Hypothalamus (tissue), 51 donors: ENCODE data around the gene OVOL3.
"Not testable (repeated sequence)": the region's sequence is repeated elsewhere in the genome, so short reads cannot be mapped to it uniquely, and the experiment has no call there.

Experiments used
- DNase-seq, 51 donors: peaks; one replicate each; lab custom pipeline; 2025; lab: John Stamatoyannopoulos, UW

The OVOL3 gene

DNA sequence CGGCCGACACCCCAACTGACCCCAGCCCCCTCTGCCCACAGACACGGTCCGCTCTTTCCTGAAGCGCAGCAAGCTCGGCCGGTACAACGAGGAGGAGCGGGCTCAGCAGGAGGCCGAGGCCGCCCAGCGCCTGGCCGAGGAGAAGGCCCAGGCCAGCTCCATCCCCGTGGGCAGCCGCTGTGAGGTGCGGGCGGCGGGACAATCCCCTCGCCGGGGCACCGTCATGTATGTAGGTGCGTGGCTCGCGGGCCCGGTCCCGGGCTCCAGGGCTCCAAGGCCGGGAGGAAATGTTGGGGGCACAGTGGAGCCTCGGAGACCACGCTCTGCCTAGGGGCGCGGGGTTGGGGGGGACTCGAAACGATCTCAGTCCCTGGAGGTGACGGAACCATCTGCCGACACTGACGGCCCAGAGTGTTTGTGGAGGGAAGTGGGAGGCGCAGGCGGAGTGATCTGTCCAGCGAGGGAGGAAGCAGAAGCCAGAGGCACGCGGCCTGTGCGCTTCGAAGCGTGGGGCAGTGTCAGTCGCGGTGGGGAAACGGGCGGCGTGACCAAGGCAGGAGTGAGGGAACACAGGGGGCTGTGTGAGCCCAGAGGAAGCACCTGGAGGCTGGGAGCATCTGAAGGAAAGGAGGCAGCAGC, 10.7 kb downstream of the OVOL3 start:
- DNase-seq, result peak in 1 of 51 donors; percentile 4

DNA sequence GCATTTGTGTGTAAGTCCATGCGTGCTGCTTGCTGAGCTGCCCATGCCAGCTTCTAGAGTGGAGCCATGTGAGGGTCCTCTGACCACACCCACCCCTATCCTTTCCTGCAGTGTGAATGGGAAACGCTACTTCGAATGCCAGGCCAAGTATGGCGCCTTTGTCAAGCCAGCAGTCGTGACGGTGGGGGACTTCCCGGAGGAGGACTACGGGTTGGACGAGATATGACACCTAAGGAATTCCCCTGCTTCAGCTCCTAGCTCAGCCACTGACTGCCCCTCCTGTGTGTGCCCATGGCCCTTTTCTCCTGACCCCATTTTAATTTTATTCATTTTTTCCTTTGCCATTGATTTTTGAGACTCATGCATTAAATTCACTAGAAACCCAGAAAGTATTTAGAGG, 14.6 kb downstream of the OVOL3 start:
- DNase-seq, result no peak

DNA sequence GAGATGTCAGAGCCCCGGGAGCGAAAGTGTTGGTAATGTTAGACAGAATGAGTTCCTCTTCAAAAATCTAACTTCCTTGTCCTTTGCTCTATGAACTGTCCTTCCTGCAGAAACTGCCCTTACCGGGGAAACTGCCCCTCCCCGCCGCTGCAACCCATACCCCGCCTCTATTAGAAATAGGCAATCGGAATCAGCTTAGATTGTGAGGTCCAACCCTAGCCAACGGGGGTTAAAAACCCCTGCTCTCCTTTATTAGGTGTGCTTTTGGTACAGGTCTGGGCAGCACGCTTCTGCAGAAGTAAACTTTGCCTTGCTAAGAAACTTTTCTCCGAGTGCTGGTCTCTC, 17.4 kb downstream of the OVOL3 start:
- DNase-seq, result peak in 1 of 51 donors; percentile 37

DNA sequence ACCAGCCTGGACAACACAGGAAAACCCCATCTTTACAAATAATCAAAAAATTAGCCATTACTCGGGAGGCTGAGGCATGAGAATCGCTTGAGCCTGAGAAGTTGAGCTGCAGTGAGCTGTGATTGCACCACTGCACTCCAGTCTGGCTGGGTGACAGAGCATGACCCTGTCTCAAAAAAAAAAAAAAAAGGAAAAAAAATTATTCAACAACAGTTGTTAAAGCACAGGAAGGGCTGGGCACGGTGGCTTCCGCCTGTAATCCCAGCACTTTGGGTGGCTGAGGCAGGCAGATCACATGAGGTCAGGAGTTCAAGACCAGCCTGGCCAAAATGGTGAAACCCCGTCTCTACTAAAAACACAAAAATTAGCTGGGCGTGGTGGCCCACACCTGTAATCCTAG, 20.3 kb downstream of the OVOL3 start:
- not testable (repeated sequence) for DNase-seq

DNA sequence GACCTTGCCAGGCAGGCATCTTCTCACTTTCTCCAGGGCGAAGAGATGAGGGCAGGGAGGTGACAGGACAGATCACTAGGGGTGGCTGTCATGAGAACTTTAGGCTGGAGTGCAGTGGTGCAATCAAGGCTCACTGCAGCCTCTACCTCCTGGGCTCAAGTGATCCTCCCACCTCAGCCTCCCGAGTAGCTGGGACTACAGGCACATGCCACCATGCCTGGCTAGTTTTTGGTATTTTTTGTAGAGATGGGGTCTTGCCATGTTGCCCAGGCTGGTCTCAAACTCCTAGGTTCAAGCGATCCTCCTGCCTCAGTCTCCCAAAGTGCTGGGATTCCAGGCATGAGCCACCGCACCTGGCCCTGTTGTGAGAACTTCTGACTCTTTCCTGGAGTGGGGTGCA, 23.9 kb downstream of the OVOL3 start:
- DNase-seq, result not testable (repeated sequence)

DNA sequence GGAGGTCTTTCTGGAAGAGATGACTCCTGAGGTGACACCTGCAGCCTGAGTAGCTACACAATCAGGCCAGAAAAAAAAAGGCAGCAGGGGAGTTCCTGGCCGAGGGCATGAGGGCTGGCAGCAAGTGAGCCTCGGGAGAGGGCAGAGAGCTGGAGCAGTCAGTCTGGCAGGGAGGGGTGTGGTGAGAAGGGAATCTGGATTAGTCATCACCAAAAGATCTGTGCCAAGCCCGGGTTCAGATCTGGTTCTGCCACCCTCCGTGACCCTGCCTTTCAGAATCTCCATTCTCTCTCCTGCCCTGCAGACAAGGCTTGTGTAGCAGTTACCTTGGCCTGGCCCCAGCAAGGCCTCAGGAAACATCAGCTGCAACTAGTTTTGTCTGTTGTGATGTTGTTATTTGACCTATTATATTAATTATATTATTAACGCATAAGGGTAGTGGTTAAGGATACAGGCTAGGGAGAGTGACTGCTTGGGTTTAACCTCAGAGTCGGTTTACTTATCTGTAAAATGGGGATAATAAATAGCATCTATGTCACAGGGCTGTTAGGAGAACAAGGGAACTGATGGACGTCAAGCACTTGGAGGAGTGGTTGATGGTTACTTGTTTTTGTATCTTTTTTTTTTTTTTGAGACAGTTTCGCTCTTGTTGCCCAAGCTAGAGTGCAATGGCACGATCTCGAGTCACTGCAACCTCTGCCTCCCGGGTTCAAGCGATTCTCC, 26.2 kb downstream of the OVOL3 start:
- DNase-seq, result peak in 5 of 51 donors; percentile 2 to 33 (median 29)

DNA sequence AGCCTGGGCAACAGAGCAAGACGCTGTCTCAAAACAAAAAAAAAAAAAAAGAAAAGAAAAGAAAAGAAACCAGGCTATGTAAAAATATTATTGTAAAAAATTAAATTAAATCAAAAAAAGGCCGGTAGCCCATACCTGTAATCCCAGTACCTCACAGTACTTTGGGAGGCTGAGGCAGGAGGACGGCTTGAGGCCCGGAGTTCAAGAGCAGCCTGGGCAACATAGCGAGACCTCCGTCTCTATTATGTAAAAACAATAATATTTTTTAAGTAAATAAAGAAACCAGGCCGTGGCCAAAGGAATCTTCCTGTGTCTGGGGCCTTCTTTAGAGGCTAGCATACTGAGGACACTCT, 28.2 kb downstream of the OVOL3 start:
- DNase-seq, result no peak

DNA sequence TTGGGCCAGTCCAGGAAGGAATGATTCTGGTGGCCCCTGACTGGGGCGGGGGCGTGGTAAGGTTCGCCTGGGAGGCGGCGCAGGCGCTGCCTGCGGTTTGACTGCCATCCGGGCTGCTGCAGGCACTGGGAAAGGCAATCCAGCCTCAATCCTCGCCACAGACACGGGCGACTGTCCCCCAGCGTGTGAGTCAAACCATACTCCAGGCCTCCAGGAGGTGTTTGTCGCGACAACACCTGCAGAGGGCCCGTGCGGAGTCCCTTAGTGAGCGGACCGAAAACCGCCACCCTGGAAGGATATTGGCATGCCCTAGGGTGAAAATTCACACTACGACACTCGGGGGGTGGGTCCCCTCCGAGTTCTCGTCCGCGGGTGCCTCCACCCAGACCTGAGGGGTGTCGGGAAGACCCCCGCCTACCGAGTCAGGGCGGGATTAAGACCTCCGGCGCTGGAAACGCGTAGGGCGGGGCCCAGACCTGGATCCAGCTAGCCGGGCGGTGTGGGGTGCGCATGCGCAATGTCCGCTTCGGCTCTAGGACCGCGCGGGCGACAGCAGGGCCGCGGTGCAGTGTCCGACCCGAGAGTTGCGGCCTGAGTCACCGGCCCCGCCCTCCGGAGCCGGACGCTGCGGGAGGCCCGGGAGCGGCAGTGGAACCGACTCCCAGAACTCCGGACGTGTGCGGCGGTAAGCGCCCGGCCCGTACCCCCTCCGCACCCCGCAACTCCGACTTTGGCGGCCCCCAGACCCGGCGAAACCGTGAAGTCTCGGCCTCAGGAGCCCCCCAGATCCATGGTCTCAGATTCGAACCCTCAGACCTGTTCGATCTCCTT, 28.7 kb downstream of the OVOL3 start, which contains the start of gene CAPNS1:
CAPNS1 (plus strand) TSS at position 594 of the 831 bp plus-strand sequence. CDS start 946 bp downstream, outside the sequence.
- DNase-seq, result peak; percentile 56 to 99 (median 94)

DNA sequence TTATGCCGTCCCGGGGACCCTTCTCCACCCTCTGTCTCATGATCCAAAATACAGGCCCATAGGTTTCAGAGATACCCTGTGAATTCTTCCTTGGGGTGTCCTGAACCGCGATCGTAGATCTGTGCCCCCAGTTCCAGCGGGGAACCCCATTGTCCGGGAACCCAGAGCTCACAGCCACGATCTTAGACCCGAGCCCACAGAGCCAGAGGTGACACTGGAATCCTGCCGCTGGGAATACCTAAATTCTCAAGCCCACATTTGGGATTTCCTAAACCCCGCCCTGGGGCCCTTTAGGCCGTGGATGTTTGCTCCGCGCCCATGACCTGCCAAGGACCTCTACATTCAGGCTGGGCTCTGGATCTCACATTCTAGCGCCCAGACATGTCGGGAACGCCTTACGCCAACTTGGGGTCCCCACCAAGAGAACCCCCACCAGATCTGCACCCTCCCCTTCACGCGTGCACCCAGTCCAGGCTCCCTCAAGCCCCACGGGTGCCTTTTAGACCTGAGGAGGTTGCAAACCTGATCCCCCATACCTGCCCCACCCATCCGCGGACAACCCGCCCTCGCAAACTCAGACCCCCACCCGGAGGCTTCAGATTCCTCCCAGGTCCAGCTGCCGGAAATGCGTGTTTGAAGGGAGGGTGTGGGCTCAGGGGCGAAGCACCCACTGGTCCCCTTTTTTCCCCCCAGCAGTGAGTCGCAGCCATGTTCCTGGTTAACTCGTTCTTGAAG, 29.5 kb downstream of the OVOL3 start:
- DNase-seq, result peak in 18 of 51 donors; percentile 18 to 82 (median 50)

DNA sequence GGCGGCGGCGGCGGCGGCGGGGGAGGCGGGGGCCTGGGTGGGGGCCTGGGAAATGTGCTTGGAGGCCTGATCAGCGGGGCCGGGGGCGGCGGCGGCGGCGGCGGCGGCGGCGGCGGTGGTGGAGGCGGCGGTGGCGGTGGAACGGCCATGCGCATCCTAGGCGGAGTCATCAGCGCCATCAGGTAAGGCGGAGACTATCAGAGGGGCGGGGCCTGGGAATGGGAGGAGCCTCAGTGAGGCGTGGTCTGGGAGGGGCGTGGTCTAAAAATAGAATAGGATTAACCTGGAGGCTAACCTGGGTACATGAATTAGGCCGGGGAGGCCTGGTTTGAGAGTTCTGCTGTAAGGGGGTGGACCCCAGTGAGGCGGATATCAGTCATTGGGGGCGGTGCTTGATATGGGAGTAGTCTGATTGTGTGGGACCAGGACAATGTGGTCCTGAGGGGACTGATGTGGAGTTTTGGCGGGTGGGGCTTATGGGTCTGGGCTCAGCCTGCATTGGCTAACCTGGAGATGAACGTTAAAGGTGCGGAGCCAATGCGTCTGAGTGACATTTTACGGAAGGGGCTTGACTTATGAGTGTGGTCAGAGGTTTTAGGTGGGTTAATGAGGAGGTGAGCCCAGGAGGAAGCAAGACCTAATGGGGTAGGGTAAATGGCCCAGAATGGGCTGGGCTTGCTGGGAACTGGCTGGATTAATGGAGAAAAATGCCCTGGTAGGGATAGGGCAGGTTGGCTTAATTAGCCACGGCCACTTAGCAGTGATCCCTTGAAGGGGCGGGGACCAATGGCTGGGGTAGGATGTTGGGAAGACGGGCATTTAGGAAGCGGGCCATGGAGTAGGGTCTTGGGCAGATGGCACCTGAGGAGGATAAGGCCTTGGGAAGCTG, 30.3 kb downstream of the OVOL3 start:
- peak in 46 of 51 donors; percentile 9 to 79 (median 52) for DNase-seq

DNA sequence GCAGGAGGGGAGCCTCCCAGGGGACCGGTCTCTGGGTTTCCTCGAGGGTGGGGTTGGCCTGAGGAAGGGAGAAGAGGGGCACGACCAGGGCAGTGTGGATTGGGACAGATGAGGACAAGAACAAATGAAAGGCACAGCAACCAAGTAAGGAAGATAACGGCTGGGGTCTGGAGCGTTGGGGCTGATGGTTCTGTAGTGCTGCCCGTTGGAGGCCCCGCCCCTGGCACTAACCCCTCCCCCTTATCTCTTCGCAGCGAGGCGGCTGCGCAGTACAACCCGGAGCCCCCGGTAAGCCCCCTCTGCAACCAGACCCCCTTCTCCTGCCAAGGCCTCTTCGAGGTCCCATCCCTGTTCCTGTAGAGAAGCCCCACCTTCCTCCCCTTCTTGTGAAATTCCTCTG, 31.1 kb downstream of the OVOL3 start:
- no peak for DNase-seq

DNA sequence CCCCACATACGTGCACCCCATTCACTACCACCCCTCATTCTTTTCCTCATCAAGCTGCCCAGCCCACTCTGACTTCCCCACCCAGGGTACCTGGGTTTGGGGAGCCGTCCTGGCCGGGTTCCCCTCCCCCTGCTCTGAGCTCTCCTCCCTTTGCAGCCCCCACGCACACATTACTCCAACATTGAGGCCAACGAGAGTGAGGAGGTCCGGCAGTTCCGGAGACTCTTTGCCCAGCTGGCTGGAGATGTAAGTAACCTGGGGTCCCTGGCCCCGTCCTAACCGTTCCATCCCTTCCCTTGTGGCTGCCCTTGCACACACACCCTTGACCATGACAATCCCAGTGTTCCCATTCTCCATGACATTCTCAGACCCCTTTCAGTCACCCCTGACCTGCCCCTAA, 31.6 kb downstream of the OVOL3 start:
- no peak for DNase-seq

DNA sequence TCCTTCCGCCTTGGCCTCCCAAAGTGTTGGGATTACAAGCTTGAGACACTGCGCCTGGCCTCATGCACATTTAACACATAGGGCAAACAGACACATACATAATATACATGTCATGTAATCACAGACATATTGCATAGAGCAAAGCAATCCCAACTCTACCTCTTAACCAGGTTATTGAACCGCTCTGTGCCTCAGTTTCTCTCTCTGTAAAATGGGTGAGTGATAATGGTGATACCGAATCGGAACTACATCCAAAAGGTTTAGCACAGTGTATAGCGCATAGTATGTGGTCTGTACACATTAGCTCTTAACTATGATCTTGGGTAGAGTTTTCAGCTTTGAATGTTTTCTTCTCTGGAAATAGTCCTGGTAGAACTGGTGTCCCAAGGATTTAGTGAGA, 33.7 kb downstream of the OVOL3 start:
- DNase-seq, result no peak

DNA sequence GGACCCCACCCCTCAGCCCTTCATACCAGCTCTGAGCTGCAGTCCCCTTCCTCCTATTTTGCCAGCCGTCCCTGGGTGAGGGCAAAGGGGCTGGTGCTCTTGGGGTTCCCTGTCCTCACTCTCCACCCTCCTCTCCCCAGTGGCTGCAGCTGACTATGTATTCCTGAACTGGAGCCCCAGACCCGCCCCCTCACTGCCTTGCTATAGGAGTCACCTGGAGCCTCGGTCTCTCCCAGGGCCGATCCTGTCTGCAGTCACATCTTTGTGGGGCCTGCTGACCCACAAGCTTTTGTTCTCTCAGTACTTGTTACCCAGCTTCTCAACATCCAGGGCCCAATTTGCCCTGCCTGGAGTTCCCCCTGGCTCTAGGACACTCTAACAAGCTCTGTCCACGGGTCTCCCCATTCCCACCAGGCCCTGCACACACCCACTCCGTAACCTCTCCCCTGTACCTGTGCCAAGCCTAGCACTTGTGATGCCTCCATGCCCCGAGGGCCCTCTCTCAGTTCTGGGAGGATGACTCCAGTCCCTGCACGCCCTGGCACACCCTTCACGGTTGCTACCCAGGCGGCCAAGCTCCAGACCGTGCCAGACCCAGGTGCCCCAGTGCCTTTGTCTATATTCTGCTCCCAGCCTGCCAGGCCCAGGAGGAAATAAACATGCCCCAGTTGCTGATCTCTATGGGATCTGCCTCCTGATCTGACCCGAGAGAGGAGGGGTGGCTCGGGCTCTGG, 38.9 kb downstream of the OVOL3 start:
- no peak for DNase-seq

DNA sequence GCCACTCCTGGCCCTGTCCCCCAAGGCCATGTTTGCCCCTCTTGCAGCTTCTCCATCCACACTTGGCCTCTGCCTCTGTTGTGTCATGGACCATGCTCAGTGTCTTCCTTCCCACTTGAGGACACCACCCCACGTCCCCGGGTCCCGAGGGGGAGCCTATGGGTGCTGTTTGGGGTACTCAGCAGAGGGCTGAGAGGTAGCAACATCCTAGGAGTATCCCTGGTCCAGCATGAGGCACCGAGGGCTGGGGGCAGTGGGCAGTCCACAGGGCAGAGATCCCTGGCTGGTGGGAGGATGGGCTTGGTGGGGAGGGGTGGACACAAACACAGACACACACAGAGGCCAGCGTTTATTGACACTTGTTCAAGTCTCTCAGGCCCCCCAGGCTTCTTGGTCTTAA, 39.6 kb downstream of the OVOL3 start:
- DNase-seq, result no peak

DNA sequence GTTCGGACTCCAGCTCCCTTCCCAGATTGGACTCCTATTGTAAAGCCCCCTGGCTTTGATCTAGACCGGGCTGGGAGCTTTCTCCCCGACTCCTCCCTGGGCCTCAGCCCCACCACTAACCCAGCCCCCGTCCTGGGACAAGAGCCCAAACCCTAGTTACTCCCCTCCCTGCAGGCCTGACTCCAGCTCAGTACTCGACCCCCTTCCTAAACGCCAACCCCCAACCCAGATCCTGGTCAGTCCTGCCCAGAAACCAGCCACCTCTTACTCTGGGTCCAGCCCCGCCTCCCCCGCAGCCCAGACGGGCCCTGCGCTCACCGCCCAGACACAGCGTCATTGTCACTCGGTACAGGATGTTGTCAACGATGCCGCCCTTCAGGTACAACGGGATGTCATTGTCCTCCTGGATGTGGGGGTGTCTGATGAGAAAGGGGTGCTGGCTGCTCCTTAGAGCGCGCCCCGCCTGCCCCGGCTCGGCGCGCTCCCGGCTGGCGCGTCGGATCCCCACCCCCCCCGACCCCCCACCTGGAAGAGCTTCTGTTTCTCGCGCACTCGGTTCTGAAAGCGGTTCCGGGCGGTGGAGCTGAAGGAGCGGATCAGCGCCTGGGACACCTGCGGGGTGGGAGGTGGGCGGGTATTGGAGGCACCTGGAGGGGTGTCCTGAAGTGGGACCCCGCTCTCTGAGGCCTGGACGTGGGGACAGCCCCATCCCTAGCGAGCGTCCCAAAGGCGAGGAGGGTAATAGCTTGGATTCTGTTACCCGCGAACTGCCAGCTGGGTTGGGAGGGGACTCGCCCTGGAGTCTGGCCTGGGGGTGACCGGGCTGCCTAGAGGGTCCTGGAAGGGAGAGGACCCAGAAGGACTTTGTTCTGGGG, 40.4 kb downstream of the OVOL3 start:
- peak in 2 of 51 donors; percentile 13 to 26 for DNase-seq

DNA sequence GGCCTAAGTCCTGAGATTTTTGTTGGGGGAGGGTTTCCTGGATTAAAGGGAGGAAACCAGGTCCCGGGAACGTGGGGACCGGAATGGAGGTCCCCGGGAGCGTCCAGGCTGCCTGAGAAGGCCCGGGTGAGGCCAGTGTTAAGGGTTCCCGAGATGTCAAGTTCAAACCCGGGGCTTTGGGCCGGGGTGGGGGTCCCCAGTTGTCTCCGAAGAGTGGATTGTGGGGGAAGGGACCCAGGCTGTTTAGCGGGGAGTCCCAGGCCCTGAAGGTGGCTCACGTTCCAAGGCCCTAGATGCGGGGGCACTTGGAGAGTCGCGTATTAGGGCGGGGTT, 41.0 kb downstream of the OVOL3 start:
- DNase-seq, result no peak
